HepG2 (cell line): Measurements from ENCODE around the gene AGK. TPM values are rescaled to one million over a fixed set of nuclear protein-coding genes. Genes with fewer than 3 reads are reported as not detected.

ENCODE experiments used
- ATAC-seq: fragments of 200-7000 bp; cut with Tn5 transposase; 3 replicates; pipeline ENCODE4 v1.9.1; 2020; ENCODE audit warnings: mild to moderate bottlenecking, moderate library complexity
- BruUV-seq: library from RNA; stranded (reverse); fragments of 400-500 nt; replicated peaks from 2 replicates; lab custom pipeline; 2021; lab: Mats Ljungman, UMichigan
- CTCF ChIA-PET: fragments of 300-600 bp; formaldehyde crosslinking; extraction: SDS; loops from one replicate; lab custom pipeline; 2021; ENCODE audit warnings: low total read pairs, inconsistent platforms, low intra/inter-chr PET ratio; lab: Yijun Ruan, JAX
- POLR2A ChIA-PET: fragments of 350-600 bp; sonication (Branson Sonifier 250); formaldehyde crosslinking; loops from one replicate; lab custom pipeline; 2020; ENCODE audit warnings: antibody characterized with exemption, inconsistent platforms; lab: Yijun Ruan, JAX
- DNase-seq: peaks from one replicate; pipeline ENCODE4 v3.0.0-alpha.2; 2015; ENCODE audit warnings: low spot score
- FAIRE-seq: peaks from 3 replicates; lab custom pipeline; 2011; peaks lifted over from hg19 to GRCh38; lab: Jason Lieb, UNC
- H2AFZ ChIP-seq: one replicate; pipeline ENCODE4 v1.6.1; 2011; ENCODE audit warnings: low read length, inconsistent platforms
- H3K27ac ChIP-seq: fragments of 300-600 bp; 3 replicates; pipeline ENCODE4 v1.8.0; 2011; ENCODE audit warnings: mixed run types, mild to moderate bottlenecking, mixed read lengths, low read length, inconsistent platforms; ENCODE audit not compliant: insufficient read depth; ENCODE audit errors: extremely low read length
- H3K27me3 ChIP-seq, 2 experiments: fragments of 200-600 bp in 1 of 2; 2 replicates in 1 of 2; 3 replicates in 1 of 2; pipeline versions ENCODE4 v1.6.0 to v1.8.0; 2011; ENCODE audit warnings: low read length in 2 of 2, mild to moderate bottlenecking in 2 of 2, moderate library complexity in 2 of 2, inconsistent platforms in 1 of 2; ENCODE audit not compliant: insufficient read depth in 2 of 2, control insufficient read depth in 1 of 2
- H3K36me3 ChIP-seq, 2 experiments: fragments of 200-600 bp in 1 of 2; replicated peaks in 1 of 2; 2 replicates in 1 of 2; 3 replicates in 1 of 2; pipeline versions ENCODE4 v1.5.1 to v1.8.0; 2011; ENCODE audit warnings: low read length in 2 of 2, inconsistent platforms in 1 of 2; ENCODE audit not compliant: insufficient read depth in 2 of 2, control insufficient read depth in 1 of 2
- H3K4me1 ChIP-seq: 2 replicates; pipeline ENCODE4 v1.5.1; 2012; ENCODE audit warnings: low read length, inconsistent platforms; ENCODE audit not compliant: insufficient read depth
- H3K4me2 ChIP-seq: 2 replicates; pipeline ENCODE4 v1.6.0; 2011; ENCODE audit warnings: low read depth, low read length, inconsistent platforms
- H3K4me3 ChIP-seq, 3 experiments: fragments of 200-600 bp in 1 of 3; sonication (generic), shearing (Covaris generic) in 1 of 3; replicated peaks in 1 of 3; 2 replicates each; pipeline ENCODE4 v1.5.1; 2011 to 2016; ENCODE audit warnings: low read length in 3 of 3, inconsistent platforms in 2 of 3, low read depth in 2 of 3, mild to moderate bottlenecking in 2 of 3, control low read depth in 1 of 3, mixed read lengths in 1 of 3; ENCODE audit not compliant: insufficient read depth in 1 of 3
- H3K79me2 ChIP-seq: one replicate; pipeline ENCODE4 v1.6.1; 2011; ENCODE audit warnings: low read length, inconsistent platforms; ENCODE audit not compliant: insufficient read depth
- H3K9ac ChIP-seq: 2 replicates; pipeline ENCODE4 v1.6.0; 2011; ENCODE audit warnings: mild to moderate bottlenecking, low read depth, low read length, inconsistent platforms; ENCODE audit not compliant: insufficient read depth
- H3K9me3 ChIP-seq: 2 replicates; pipeline ENCODE4 v1.5.1; 2012; ENCODE audit warnings: mild to moderate bottlenecking, low read length
- H4K20me1 ChIP-seq: 2 replicates; pipeline ENCODE4 v1.6.0; 2011; ENCODE audit warnings: inconsistent platforms, mild to moderate bottlenecking, low read length, moderate library complexity; ENCODE audit not compliant: insufficient read depth
- CTCF ChIP-seq: sonication (generic); formaldehyde crosslinking; IDR thresholded peaks from 2 replicates; pipeline ENCODE4 v1.5.0; 2020; ENCODE audit warnings: mild to moderate bottlenecking, missing genetic modification reagents, moderate library complexity
- MAFK ChIP-seq, 2 experiments: IDR thresholded peaks in 1 of 2; conservative IDR thresholded peaks in 1 of 2; 2 replicates each; pipeline ENCODE4 v1.6.1; 2011; ENCODE audit warnings: improper control_type of control experiment in 2 of 2, low read length in 2 of 2
- MEIS1 ChIP-seq: sonication (generic); formaldehyde crosslinking; IDR thresholded peaks from 2 replicates; pipeline ENCODE4 v1.9.0; 2021; ENCODE audit warnings: mild to moderate bottlenecking, missing genetic modification reagents, moderate library complexity, borderline replicate concordance
- PCBP1 ChIP-seq: fragments of 200-400 bp; formaldehyde crosslinking; IDR thresholded peaks from 2 replicates; pipeline ENCODE4 v1.6.1; 2017; ENCODE audit warnings: mild to moderate bottlenecking, low read depth, low read length, borderline replicate concordance
- RAD21 ChIP-seq: fragments of 450-650 bp; formaldehyde crosslinking; IDR thresholded peaks from 2 replicates; pipeline ENCODE4 v1.5.0; 2020; ENCODE audit warnings: mild to moderate bottlenecking
- SMAD9 ChIP-seq: sonication (generic); formaldehyde crosslinking; IDR thresholded peaks from 2 replicates; pipeline ENCODE4 v1.5.1; 2020; ENCODE audit warnings: mild to moderate bottlenecking, missing genetic modification reagents
- SMC3 ChIP-seq: IDR thresholded peaks from 2 replicates; pipeline ENCODE4 v1.6.1; 2011; ENCODE audit warnings: low read length, improper control_type of control experiment
- STAG1 ChIP-seq: sonication (generic); formaldehyde crosslinking; IDR thresholded peaks from 2 replicates; pipeline ENCODE4 v1.4.0; 2020; ENCODE audit warnings: missing genetic modification reagents
- WGBS: methylation state at CpG from one replicate; pipeline ENCODE4 v1.1.6; 2017; ENCODE audit warnings: low lambda C conversion rate; 5-methylcytosine and 5-hydroxymethylcytosine counted together
- in situ Hi-C: cut with HindIII; loops from 2 replicates; pipeline ENCODE4 v1.10.0; 2017; ENCODE audit warnings: low pct_unique_long_range_greater_than_20kb; ENCODE audit not compliant: extremely low pct_ligation_motif_present
- intact Hi-C: fragments of 100-400 bp; cut with micrococcal nuclease; formaldehyde crosslinking; loops from one replicate; pipeline ENCODE4 v1.10.0; 2022; ENCODE audit not compliant: unreplicated experiment
- polyA plus RNA-seq, 8 experiments: library from polyadenylated mRNA; depleted of rRNA in 3 of 8; stranded (reverse) in 7 of 8; unstranded in 1 of 8; fragments of >200 nt; fragmentation: Illumina TruSeq in 4 of 8; extraction: Trizol in 4 of 8; gene quantifications; 2 replicates each; pipeline versions ENCODE4 v1.2.1 to v1.2.3, GENCODE V29; 2011 to 2016; ENCODE audit warnings: low read depth in 4 of 8, missing spikeins in 1 of 8, mixed read lengths in 1 of 8; ENCODE audit not compliant: insufficient read depth in 1 of 8
- total RNA-seq, 5 experiments: library from RNA; depleted of rRNA; stranded (reverse); fragments of >200 nt; fragmentation: Illumina TruSeq; extraction: Trizol; gene quantifications; 2 replicates each; pipeline ENCODE4 v1.2.3, GENCODE V29; 2016; ENCODE audit warnings: low read depth in 1 of 5

The AGK gene
- total and polyA plus RNA-seq, 2 of the 13 experiments (the other 11 are each of a cell fraction or from before 2014, with no cell fraction given) = 23.7 to 30.1 TPM

GRCh38 chr7:141528399-141528798 lies 22.8 kb upstream of the AGK start:
- Histone ChIP-seq H3K36me3 (no peaks in the 10 kb centered on the region), H3K27ac (no peak overlapping the region), H2AFZ (no peak overlapping the region), H3K79me2 (no peaks in the 10 kb centered on the region), H4K20me1 (no peaks in the 10 kb centered on the region), H3K9ac (no peak overlapping the region), H3K27me3 (peaks cover 0 to 16% of the 10 kb centered on the region in 2 experiments; a peak in 2 of 5 replicates), H3K9me3 (no peaks in the 10 kb centered on the region), H3K4me1 (no peaks in the 10 kb centered on the region), H3K4me3 (no peak overlapping the region), H3K4me2 (no peak overlapping the region)
- DNase-seq (no peak), FAIRE-seq (no peak), ATAC-seq (no peak)
- ChIA-PET POLR2A (no interaction called here), CTCF (no interaction called here)
- peak in 1 of 2 experiments; percentile 36; a peak in 1 of 4 replicates for TF ChIP-seq MAFK (conservative IDR thresholded peaks at IDR 0.05 in 1 of 2, IDR thresholded peaks at IDR 0.05 in 1 of 2; ENCODE audit: low read length in 2 of 2)
- TF ChIP-seq MEIS1 (CRISPR knock-in tag) = no peak
- intact Hi-C loops (no loop called here), in situ Hi-C loops (loop anchor here (25.0 kb wide), 1 partner anchor 466 kb away; the partner anchor contains the start of gene TMEM178B)
- WGBS = 32% methylated on average over 3 of the region's 3 CpGs
- BruUV-seq = no TSS peak

- no peaks in the 10 kb centered on the region for H3K79me2 ChIP-seq
- POLR2A ChIA-PET = no interaction called here
- no peak overlapping the region for H3K9ac ChIP-seq
- peaks cover 0 to 5% of the 10 kb centered on the region in 2 experiments; a peak in 2 of 5 replicates for H3K27me3 ChIP-seq
- H3K9me3 ChIP-seq = no peaks in the 10 kb centered on the region
- intact Hi-C loops (loop anchor here (1.0 to 5.0 kb wide), 5 partner anchors 117 to 721 kb away; partner anchors contain the start of gene TMEM178B), in situ Hi-C loops (loop anchor here (25.0 kb wide), 1 partner anchor 471 kb away; the partner anchor contains the start of gene TMEM178B)
- H4K20me1 ChIP-seq = no peaks in the 10 kb centered on the region
- no peaks in the 10 kb centered on the region for H3K4me1 ChIP-seq
- H3K4me3 ChIP-seq = no peak overlapping the region
- DNase-seq (peak; percentile 47), ATAC-seq (peak; percentile 86), FAIRE-seq (peak; percentile 84)
- H3K4me2 ChIP-seq = peak overlapping the region; percentile 23; the same call in 1 of the 2 replicates
- no peak overlapping the region for H2AFZ ChIP-seq
- TF ChIP-seq CTCF (CRISPR knock-in tag) (peak; percentile 85), STAG1 (CRISPR knock-in tag) (peak; percentile 83), SMC3 (peak; percentile 73), SMAD9 (CRISPR knock-in tag) (no peak), RAD21 (peak; percentile 75), PCBP1 (no peak)
- CTCF ChIA-PET = interaction anchor here (0.7 kb wide), 1 partner anchor 506 kb away, joined by 3 read pairs; no protein-coding TSS in a partner anchor
- H3K27ac ChIP-seq = no peak overlapping the region
- WGBS = 3% methylated on average over 10 of the region's 11 CpGs
- H3K36me3 ChIP-seq = no peaks in the 10 kb centered on the region
- no TSS peak for BruUV-seq
These were observed 17.9 kb upstream of the AGK start for GRCh38 chr7:141533149-141533949.
